Neural cell (in vitro differentiated cells): ENCODE results near the gene OR4D1.

Source experiments
- CTCF ChIP-seq: fragments of 450-650 bp; IDR thresholded peaks from 2 replicates; pipeline ENCODE4 v1.5.1; 2014; ENCODE audit warnings: antibody characterized with exemption, mild to moderate bottlenecking, moderate library complexity; ENCODE audit not compliant: poor library complexity, severe bottlenecking
- EP300 ChIP-seq: fragments of 450-650 bp; conservative IDR thresholded peaks from 2 replicates; pipeline ENCODE4 v1.6.1; 2014; ENCODE audit warnings: antibody characterized with exemption, mild to moderate bottlenecking, moderate library complexity; ENCODE audit not compliant: poor library complexity, severe bottlenecking
- EZH2 ChIP-seq: fragments of 200-600, 300-800 bp; shearing (Covaris generic), sonication (generic); IDR thresholded peaks from 2 replicates; pipeline ENCODE4 v1.6.1; 2014; ENCODE audit warnings: antibody characterized with exemption, low read length, borderline replicate concordance, mild to moderate bottlenecking; ENCODE audit not compliant: insufficient read depth, poor library complexity, severe bottlenecking
- MXI1 ChIP-seq: fragments of 450-650 bp; conservative IDR thresholded peaks from 2 replicates; pipeline ENCODE4 v1.6.1; 2014; ENCODE audit warnings: antibody characterized with exemption, mild to moderate bottlenecking; ENCODE audit not compliant: poor library complexity, severe bottlenecking
- POLR2AphosphoS5 ChIP-seq: IDR thresholded peaks from 2 replicates; pipeline ENCODE4 v1.6.1; 2012
- RAD21 ChIP-seq: fragments of 450-650 bp; conservative IDR thresholded peaks from 2 replicates; pipeline ENCODE4 v1.6.1; 2014; ENCODE audit warnings: antibody characterized with exemption, mild to moderate bottlenecking, moderate library complexity
- REST ChIP-seq: IDR thresholded peaks from 2 replicates; pipeline ENCODE4 v1.6.1; 2012; ENCODE audit warnings: borderline replicate concordance
- SMC3 ChIP-seq: fragments of 450-650 bp; conservative IDR thresholded peaks from 2 replicates; pipeline ENCODE4 v1.6.1; 2014; ENCODE audit warnings: antibody characterized with exemption, mild to moderate bottlenecking, moderate library complexity; ENCODE audit not compliant: poor library complexity

GRCh38 chr17:58192612-58193011, 44.4 kb downstream of the OR4D1 start, which contains the start of gene EPX:
- TF ChIP-seq CTCF (no peak), POLR2AphosphoS5 (no peak), EZH2 (no peak), MXI1 (no peak), EP300 (no peak), REST (no peak), SMC3 (no peak), RAD21 (no peak)
